GM15510 (cell line): Measurements from ENCODE around the gene RNU7-1.

Experiments
- POLR2A ChIP-seq: IDR thresholded peaks from 3 replicates; pipeline ENCODE4 v1.6.1; 2011; ENCODE audit warnings: borderline replicate concordance; ENCODE audit not compliant: insufficient read length; ENCODE audit errors: extremely low read depth

Gene RNU7-1

GRCh38 chr12:6928022-6928702, 15.5 kb upstream of the RNU7-1 start:
- TF ChIP-seq POLR2A, result no peak

- TF ChIP-seq POLR2A, result no peak
These were observed 14.8 kb upstream of the RNU7-1 start for GRCh38 chr12:6928703-6929407.

GRCh38 chr12:6929466-6930452, 13.9 kb upstream of the RNU7-1 start:
- no peak for TF ChIP-seq POLR2A

GRCh38 chr12:6932766-6933165, 10.8 kb upstream of the RNU7-1 start:
- no peak for TF ChIP-seq POLR2A

GRCh38 chr12:6934110-6934509, 9.5 kb upstream of the RNU7-1 start:
- no peak for TF ChIP-seq POLR2A

GRCh38 chr12:6935371-6936193, 8.0 kb upstream of the RNU7-1 start:
- no peak for TF ChIP-seq POLR2A

- no peak for TF ChIP-seq POLR2A
These were observed 7.4 kb upstream of the RNU7-1 start for GRCh38 chr12:6936194-6936635.

GRCh38 chr12:6936636-6937480, 6.8 kb upstream of the RNU7-1 start:
- TF ChIP-seq POLR2A, result peak; percentile 45

- peak; percentile 84 for TF ChIP-seq POLR2A
These were observed 5.9 kb upstream of the RNU7-1 start for GRCh38 chr12:6937481-6938352.

- no peak for TF ChIP-seq POLR2A
These were observed 5.0 kb upstream of the RNU7-1 start for GRCh38 chr12:6938353-6939190.

GRCh38 chr12:6939191-6939540, 4.5 kb upstream of the RNU7-1 start:
- TF ChIP-seq POLR2A, result no peak

- TF ChIP-seq POLR2A, result no peak
These were observed 2.3 kb upstream of the RNU7-1 start for GRCh38 chr12:6941267-6941666.

- TF ChIP-seq POLR2A, result no peak
These were observed 1.8 kb upstream of the RNU7-1 start for GRCh38 chr12:6941782-6942181.
